HTERT RPE-1 (cell line): ENCODE results near the gene EI24.

ENCODE experiments used
- in situ Hi-C: fragments of 300-500 bp; cut with MboI; formaldehyde crosslinking; loops from 4 replicates; pipeline ENCODE4 v1.14.3; 2020; ENCODE audit warnings: low sequenced_read_pairs

Gene EI24

GRCh38 chr11:125626288-125626950 is 57.1 kb downstream of the EI24 start:
- in situ Hi-C loops, result no loop called here

GRCh38 chr11:125627236-125627910 is 58.1 kb downstream of the EI24 start:
- in situ Hi-C loops, result no loop called here
